Measurements from ENCODE around the gene TMEM259.
"Not testable (repeated sequence)": the region's sequence is repeated elsewhere in the genome, so short reads cannot be mapped to it uniquely, and the experiment has no call there.

The TMEM259 gene

DNA sequence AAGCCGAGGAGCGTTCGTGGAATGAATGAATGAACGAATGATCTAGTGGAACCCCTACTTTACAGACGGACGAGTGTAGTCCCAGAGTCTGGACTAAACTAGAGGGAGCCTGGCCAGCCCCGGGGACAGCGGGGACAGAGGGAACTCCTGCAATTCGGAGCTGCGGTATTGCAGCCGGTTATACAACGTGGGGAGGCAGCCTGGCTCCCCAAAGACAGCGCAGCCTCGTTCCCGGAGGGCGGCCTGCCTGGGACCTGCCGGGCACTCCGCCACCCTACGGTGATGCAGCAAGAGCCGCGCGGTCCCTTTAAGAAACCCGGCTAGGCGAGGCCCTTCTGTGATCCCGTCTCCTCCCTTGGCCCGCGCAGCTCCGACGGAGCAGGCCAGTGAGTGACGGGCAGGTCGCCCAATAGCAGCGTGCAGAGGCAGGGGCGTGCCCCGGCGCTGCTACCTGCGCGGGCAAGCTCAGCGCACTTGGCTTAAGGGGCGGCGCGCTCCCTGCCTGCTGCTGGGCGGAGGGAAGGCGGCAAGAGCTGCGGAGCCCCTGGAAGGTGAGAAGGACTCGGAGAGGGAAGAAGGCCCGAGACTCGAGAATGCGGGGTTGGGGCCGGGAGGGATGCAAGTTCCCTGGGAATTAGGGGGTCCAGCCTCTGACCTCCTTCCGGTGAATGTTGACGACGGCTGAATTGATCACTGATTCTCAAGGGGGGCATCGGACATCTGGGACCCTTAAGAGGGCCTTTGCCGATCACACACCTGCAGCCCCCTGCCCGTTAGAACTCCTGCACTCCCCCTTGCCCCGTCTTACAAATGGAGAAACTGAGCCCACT, 18.9 kb upstream of the TMEM259 start, which contains the start of gene ABCA7:
TSS of gene ABCA7 (plus strand) at position 462 of the 830 bp plus-strand sequence. CDS start 1,255 bp downstream, outside the sequence.
- peak; percentile 98 for DNase-seq (ENCODE audit: low read depth)

DNA sequence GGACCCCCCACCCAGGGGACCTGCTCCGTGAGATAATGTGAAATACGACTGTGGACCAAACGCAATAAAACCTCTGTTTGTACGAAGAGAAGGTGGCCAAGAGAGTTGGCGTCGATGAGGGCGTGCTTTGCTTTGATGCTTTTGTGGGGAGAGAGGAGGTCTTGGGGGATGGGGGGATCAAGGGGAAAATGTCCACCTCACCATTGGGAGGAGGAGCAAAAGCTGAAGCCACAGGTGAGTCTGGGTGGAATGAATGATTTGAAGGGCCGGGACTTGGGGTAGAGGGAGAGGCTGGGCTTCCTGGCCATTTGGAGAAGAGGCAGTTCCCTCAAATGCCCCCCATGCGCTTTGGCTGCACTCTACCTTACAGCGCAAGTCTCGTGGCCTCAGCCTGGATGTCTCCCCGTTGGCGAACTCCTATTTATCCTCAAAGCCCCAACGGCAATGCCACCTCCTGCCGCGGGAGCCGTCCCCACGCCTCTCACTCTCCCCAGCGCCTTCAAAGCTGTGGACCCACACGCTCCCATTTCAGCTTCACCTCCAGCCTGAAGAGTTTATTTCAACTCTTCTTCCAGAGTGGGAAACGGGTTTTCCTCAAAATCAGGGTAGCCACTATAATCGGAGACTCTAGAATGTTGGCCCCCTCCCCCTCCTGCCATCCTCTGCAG, 18.2 kb upstream of the TMEM259 start:
- DNase-seq (ENCODE audit: low read depth): no peak

DNA sequence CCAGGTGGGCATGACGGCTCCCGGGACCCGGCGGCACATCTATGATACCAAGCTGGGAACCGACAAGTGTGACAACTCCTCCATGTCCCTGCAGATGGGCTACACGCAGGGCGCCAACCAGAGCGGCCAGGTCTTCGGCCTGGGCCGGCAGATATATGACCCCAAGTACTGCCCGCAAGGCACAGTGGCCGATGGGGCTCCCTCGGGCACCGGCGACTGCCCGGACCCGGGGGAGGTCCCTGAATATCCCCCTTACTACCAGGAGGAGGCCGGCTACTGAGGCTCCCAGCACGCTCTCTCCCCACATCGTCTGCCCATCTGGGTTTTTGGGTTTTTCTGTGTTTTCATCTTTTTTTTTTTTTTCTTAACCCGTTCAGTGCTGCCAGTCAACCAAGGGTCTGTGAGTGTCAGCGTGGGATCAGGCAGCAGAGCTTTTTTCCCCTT, 16.7 kb upstream of the TMEM259 start:
- no peak for DNase-seq (ENCODE audit: low read depth)

DNA sequence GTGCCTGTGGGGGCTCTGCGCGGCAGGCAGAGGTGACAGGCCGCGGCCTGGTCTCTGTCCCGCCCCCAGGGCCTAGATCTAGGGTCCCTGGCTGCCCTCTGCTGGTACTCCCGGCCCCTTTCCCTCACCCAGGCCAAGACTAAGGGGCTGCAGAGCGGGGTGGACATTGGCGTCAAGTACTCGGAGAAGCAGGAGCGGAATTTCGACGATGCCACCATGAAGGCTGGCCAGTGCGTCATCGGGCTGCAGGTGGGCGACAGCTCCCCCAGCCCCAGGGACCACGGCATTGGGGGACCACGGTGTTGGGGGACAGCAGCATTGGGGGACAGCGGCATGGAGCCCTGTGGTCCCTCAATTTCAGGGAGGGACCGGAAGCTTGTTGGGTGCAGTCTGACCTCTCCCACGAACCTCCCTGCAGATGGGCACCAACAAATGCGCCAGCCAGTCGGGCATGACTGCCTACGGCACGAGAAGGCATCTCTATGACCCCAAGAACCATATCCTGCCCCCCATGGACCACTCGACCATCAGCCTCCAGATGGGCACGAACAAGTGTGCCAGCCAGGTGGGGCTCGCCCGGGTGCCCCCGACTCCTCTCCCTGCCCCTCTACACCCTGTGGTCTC, 15.2 kb upstream of the TMEM259 start:
- no peak for DNase-seq (ENCODE audit: low read depth)

DNA sequence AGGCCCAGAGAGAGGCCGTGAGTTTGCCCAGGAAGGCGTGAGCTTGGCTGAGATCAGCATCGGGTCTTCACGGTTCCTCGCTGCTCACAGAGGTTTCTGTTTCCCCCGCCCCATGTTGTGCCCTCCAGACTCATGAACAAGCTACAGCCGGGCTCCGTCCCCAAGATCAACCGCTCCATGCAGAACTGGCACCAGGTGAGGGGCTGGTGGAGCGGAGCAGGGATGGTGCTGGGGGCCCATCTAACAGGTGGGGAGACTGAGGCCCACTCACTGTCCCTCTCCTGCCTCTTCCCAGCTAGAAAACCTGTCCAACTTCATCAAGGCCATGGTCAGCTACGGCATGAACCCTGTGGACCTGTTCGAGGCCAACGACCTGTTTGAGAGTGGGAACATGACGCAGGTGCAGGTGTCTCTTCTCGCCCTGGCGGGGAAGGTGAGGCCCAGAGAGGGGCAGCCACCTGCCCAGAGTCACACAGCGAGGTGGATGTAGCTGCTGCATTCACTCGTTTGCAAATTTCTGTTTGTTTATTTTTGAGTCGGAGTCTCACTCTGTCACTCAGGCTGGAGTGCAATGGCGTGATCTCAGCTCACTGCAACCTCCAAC, 11.4 kb upstream of the TMEM259 start:
- no peak for DNase-seq (ENCODE audit: low read depth)

DNA sequence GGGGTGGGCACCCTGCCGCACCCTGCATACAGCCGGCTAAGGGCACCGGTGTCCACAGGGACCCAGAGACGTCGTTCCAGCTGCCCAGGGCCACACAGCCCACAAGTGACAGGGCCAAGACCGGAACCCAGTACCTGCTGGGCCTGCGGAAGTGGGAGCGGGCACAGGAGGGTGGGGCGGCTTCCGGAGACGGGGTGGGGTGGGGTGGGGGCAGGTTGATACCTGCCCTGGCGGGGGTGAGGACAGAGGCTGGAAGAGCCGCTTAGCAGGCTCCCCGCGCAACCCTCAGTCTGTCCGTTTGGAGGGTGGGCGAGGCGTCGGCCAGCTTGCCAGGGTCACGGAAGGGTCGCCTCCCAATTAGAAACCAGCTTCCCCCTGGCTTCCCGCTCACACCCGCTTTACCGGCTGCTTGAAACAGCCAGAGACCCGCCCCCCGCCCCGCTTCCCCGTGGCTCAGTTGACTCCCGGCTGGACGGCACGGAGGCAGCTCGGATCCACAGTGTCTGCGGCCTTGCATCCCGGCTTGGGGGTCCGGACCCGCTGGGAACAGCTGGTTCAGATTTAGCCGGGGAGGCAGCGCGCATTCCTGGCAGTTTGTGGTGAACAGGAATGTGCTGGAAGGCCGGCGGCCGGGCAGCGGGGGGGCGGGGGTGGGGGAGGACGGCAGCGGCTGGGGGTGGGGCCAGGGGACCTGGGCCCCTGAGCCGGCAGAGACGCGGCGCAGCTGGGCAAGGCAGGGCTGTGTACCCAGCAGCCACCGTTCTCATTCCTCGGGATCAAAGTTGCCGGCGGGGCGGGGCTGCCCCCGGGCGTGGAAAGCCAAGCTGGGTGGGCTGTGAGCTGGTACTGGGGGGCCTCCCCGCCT, 7.4 kb upstream of the TMEM259 start:
- DNase-seq (ENCODE audit: low read depth): no peak

DNA sequence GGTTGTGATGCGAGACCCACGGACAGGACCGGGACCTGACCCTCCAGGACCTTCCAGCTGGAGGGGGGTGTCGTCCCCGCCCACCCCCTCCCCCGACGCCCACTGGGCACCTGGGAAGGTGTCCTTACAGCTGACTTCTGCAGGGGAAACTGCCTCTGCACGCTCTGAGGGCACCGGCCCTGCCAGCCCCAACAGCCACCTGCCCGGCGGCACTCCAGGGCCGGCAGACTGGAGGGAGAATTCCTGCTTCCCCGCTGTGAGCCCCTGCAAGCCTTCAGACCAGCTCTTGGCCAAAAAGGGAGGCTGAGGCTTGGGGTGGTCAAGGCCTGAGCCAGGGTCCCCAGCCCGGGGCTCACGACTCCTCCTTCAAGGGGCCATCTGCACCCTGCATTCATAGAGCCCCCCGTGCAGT, 6.7 kb upstream of the TMEM259 start:
- no peak for DNase-seq (ENCODE audit: low read depth)

DNA sequence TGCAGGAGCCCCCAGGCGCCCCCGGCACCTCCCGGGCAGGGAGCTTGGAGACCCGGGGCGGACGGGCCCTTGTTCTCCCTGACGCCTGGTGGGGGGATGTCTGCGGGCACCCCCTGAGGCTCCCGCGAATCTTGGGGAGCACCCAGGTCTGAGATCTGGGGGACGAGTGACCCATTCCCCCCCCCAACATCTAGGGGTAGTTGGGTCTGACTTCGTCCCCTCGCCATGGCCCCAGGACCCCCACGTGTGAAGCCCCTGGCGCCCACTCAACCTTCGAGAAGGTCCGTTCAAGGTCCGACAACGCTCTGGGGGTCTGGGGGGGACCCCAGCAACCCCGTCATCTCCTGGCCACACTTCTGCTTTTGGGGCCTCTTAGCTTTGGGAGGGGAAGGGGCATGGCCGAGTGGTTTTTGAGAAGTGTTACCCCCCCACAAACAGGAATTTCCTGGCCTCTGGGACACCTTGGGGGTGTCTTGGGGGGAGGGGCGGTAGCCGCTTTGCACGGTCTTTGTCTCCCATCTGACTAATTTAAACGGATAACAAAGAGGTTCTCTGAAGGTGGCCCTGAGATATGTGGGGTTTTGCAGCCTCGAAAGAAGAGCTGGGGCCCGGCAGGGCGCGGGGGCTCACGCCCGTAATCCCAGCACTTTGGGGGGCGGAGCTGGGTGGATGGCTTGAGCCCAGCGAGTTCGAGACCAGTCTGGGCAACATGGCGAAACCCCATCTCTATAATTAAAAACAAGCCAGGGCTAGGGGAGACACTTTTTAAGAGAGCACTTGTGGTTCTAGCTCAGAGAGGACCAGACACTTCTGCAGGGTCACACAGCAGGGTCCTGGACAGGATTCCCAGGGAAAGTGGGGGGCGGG, 6.1 kb upstream of the TMEM259 start:
- DNase-seq (ENCODE audit: low read depth): no peak

DNA sequence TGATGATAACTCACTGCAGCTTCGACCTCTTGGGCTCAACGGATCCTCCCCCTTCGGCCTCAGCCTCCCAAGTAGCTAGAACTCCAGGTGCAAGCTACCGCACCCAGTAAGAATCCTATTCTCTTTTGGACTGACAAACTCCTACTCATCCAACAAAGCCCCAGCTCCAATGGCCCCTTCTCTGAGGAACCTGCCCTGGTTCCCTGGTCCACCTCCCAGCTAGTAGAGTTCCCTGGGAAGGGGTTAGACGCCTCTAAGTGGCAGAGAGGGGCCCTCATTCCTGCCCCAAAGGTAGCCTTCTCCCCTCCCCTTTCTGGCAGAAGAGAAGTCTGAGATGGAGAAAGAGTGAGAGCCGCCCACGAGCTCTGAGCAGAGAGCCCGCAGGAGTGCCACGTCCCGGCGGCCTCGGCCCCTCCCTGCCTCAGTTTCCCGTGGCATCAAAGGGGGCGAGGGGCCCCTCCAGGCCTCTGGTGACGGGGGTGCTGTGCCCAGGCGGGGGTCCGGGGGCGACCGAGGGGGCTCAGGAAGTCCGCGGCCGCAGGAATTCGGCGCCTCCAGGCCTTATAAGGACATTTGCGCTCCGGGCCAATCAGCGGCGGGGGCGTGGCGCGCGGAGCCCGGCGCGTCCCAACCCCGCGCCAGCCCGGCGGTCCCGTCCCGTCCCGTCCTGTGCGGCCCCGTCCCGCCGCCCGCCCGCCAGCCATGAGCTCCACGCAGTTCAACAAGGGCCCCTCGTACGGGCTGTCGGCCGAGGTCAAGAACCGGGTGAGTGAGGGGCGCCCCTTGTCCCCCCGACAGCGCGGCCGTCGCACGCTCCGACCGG, 5.2 kb upstream of the TMEM259 start, which contains the start of gene CNN2:
TSS of gene CNN2 (plus strand) at position 649 of the 823 bp plus-strand sequence. CDS start at position 703, 54 bp downstream.
- peak; percentile 58 for DNase-seq (ENCODE audit: low read depth)

DNA sequence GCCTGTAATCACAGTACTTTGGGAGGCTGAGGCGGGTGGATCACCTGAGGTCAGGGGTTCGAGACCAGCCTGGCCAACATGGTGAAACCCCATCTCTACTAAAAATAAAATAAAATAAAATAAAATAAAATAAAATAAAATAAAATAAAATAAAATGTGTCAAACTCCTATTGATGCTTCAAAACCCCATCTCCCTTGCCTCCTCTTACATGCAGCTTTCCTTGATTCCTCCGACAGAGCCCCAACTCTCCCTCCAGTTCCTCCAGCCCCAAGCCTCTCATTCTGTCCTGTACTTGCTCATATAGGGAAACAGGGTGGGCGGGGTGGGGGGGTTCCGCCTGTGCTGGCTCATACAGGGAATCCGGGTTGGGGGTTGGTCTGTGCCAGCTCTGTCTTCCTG, 4.2 kb upstream of the TMEM259 start:
- DNase-seq (ENCODE audit: low read depth): not testable (repeated sequence)

DNA sequence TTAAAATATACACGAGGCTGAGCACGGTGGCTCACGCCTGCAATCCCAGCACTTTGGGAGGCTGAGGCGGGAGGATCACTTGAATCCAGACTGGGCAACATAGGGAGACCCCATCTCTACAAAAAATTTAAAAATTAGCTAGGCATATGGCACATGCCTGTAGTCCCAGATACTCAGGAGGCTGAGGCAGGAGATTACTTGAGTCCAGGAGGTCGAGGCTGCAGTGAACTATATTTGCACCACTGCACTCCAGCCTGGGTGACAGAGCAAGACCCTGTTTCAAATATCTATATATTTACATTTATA, 2.9 kb upstream of the TMEM259 start:
- not testable (repeated sequence) for DNase-seq (ENCODE audit: low read depth)

DNA sequence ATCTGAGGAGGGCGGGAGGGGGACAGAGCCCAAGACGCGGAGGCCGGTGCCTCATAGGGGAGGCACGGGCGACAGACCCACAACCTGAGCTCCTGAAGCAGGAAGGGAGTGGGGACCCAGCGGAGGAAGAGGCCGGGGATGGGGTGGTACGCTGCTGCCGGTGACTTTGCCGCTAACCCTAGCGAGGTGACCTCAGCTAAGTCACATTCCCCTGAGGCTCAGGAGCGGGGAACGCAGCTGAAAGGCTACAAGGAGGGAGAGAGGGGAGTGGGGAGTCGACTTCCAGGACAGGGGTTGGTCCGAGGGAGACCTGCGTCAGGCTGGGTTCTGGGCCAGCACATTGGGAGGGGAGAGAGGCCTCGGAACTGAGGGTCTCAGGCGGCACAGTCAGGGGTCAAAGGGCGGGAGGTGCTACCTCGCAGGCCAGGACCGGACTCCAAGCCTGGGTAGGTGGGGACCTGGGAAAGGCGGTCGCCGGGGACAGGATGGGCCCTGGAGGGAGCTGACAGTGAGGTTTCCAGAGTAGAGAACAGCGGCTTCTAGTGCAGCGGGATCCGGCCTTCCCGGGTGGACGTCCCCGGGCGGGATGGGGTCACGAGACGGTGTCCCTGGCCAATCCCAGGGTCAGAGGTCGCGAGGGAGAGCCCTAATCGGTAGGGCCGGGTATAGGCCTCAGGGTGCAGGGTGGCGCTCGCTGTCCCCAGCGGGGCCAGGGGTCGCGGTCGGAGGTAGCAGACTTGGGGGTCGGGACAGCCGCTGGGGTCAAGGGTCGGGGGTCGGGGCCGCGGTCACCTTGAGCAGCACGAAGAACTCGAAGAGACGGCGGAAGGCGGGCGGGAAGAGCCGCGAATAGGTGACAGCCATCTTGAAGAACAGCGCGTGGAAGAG, 699 bp downstream of the TMEM259 start:
- DNase-seq (ENCODE audit: low read depth): no peak

DNA sequence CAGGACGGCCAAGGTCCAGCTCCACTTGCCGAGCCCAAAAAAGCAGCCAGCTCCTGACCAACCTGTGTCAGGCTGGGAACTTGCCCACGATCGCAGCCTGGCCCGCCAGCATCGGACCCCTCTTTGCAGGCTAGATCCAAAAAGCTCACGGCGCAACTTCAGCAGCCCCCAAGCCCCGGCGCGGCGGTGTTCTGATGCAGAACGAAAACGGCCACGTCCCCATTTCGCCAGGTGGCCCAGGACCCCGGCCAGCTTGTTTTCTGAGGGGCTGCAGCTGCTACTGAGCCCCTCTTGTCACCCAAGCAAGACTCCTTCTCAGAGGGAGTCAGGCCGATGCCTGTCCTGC, 1.3 kb downstream of the TMEM259 start:
- no peak for DNase-seq (ENCODE audit: low read depth)

DNA sequence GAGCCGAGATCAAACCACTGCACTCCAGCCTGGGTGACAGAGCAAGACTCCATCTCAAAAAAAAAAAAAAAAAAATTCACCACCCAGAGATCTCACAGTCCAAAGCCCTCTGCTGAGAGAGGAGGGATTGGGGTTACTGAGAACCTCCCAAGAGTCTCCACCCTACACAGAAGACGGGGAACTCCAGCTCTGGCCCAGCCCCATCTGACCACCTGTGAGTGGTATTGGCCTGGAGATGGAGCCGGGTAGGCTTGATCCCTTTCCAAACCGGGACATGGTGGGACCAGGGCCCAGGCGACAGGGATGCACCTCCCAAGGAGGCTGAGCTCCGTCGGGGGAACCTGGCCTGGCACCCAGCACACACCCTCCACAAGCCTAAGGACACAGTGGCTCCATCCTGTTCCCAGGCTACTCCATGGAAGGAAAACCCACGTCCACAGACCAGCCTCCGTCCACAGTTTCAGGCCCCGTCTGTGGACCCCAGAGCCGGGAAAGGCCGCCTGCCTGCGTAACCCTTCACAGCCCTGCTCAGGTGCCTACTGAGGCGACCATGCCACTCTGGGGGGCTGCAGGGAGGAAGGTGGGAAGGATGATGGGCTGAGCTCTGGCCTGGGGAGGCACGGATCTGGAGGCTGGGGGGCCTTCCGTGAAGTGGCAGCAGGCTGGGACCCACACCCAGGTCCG, 1.8 kb downstream of the TMEM259 start:
- no peak for DNase-seq (ENCODE audit: low read depth)

DNA sequence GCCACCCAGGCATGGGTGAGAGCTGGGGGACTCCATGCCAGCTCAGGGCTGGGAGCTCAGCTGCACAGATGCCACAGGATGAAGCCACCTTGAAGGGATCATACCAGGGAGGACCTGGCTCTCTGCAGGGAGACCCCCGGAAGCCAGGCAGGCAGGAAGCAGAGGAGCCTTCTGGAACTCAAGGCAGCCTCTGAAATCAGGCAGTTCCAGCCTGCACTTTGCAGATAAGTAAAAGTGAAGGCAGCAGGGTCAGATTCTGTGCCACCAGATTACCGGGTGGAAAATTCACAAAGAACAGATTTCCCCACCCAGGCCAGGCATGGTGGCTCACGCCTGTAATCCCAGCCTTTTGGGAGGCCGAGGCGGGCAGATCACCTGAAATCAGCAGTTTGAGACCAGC, 2.5 kb downstream of the TMEM259 start:
- no peak for DNase-seq (ENCODE audit: low read depth)

DNA sequence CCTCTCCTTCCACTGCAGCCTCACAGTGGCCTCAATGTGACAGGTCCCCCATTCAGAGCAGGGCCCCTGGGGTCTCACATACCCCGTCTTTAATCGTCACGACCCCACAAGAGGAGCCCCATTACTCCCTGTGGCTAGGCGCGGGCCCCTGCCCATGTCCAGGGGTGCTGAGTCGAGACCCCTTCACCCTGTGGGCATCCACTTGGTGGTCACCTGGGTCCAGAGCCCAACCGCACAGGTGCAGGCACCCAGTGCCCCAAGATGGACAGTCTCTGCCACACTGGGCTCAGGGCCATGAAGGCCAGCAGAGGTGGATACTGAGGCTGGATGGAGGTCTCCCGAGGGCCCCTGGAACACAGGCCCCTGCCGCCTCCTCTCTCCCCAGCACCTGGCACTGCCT, 3.0 kb downstream of the TMEM259 start:
- DNase-seq (ENCODE audit: low read depth): no peak

DNA sequence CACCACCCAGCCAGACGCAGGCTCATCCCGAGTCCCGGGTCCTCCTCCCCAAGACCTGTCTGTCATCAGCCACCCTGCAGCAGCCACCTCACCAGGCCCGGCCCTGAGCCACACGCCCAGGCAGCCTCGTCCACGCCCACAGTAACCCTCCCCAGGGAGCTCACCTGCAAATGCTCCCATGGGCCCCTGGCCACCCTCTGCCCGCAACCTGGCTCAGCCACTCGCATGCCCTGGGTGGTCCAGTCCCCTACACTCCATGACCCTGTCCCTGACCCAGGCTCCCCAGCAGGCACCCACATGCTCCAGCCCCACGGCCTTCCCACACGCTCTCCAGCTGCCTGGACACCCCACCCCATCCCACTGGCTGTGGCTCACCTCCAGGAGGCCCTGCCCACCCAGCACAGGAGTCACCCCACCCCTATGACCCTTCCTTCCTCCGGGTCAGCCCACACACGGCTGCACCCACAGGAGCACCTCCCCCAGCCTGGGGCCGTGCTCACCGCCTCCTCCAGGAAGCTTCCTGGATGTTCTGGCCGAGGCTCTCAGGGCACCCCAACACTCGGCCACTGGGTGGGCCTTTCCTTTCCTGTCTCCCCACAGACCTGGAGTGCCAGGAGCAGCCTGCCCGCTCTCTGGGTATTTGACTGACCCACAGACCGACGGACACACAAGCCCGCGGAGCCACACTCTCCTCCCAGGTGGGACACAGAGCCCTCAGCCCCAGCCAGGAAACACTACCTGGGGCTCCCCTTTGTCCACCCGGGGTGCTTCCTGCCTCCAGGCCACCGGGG, 3.6 kb downstream of the TMEM259 start:
- DNase-seq (ENCODE audit: low read depth): no peak

Measured in activated T-cell treated with anti-CD3 and anti-CD28 coated beads for 24 hours (primary cell).